Panc1 (cell line): Measurements from ENCODE around the gene ABHD4.

Source experiments
- CTCF ChIP-seq: fragments of 450-650 bp; IDR thresholded peaks from 2 replicates; pipeline ENCODE4 v1.5.1; 2017; ENCODE audit warnings: mild to moderate bottlenecking
- POLR2AphosphoS5 ChIP-seq: IDR thresholded peaks from 2 replicates; pipeline ENCODE4 v1.6.1; 2012; ENCODE audit warnings: mild to moderate bottlenecking, low read depth, low read length, moderate library complexity
- REST ChIP-seq, 2 experiments: IDR thresholded peaks; 2 replicates each; pipeline ENCODE4 v1.6.1; 2011 to 2012; ENCODE audit warnings: low read depth in 2 of 2, control low read depth in 1 of 2, low read length in 1 of 2, mild to moderate bottlenecking in 1 of 2, moderate library complexity in 1 of 2; ENCODE audit not compliant: insufficient read depth in 1 of 2
- SIN3A ChIP-seq: IDR thresholded peaks from 2 replicates; pipeline ENCODE4 v1.6.1; 2012; ENCODE audit warnings: low read depth, mild to moderate bottlenecking, low read length, moderate library complexity, borderline replicate concordance; ENCODE audit not compliant: insufficient read depth
- TCF7L2 ChIP-seq: IDR thresholded peaks from 2 replicates; pipeline ENCODE4 v1.6.1; 2011; ENCODE audit warnings: mild to moderate bottlenecking, low read depth, low read length, inconsistent platforms

GRCh38 chr14:22650046-22650739, 52.1 kb downstream of the ABHD4 start:
- TF ChIP-seq TCF7L2 (no peak), CTCF (no peak), POLR2AphosphoS5 (no peak), REST (IDR thresholded peaks at IDR 0.05; ENCODE audit: insufficient read depth in 1 of 2, low read depth in 2 of 2, low read length in 1 of 2) (no peak), SIN3A (no peak)
